Tibial nerve (tissue), 4 donors: Measurements from ENCODE around the gene URAD.

Source experiments
- CTCF ChIP-seq, 5 experiments: fragments of 200-600 bp in 3 of 5; fragments of 450-650 bp in 2 of 5; sonication (generic) in 3 of 5; IDR thresholded peaks; one replicate each; pipeline ENCODE4 v1.5.1; 2016 to 2019; ENCODE audit warnings: antibody characterized with exemption in 5 of 5, mild to moderate bottlenecking in 3 of 5, moderate library complexity in 2 of 5
- EP300 ChIP-seq, 2 donors: sonication (generic); formaldehyde crosslinking; IDR thresholded peaks; one replicate each; pipeline ENCODE4 v1.6.1; 2017; ENCODE audit warnings: antibody characterized with exemption in 2 of 2, mild to moderate bottlenecking in 1 of 2
- POLR2A ChIP-seq, 2 donors: fragments of 450-650 bp; IDR thresholded peaks; one replicate each; pipeline ENCODE4 v1.6.1; 2017; ENCODE audit warnings: antibody characterized with exemption in 2 of 2, mild to moderate bottlenecking in 2 of 2, moderate library complexity in 2 of 2

- TF ChIP-seq CTCF (IDR thresholded peaks at IDR 0.05), result peak in 1 of 5 experiments; percentile 14
- TF ChIP-seq POLR2A (IDR thresholded peaks at IDR 0.05), result no peak
- TF ChIP-seq EP300 (IDR thresholded peaks at IDR 0.05), result no peak
Measured at GRCh38 chr13:27997904-27998522, 9.5 kb upstream of the URAD start.
